ENCODE results near the gene MARCHF9. TPM values are rescaled to one million over a fixed set of nuclear protein-coding genes. Genes with fewer than 3 reads are reported as not detected.

The MARCHF9 gene
- total RNA-seq, 1 experiment from 2014 or later: 6.2 TPM

DNA sequence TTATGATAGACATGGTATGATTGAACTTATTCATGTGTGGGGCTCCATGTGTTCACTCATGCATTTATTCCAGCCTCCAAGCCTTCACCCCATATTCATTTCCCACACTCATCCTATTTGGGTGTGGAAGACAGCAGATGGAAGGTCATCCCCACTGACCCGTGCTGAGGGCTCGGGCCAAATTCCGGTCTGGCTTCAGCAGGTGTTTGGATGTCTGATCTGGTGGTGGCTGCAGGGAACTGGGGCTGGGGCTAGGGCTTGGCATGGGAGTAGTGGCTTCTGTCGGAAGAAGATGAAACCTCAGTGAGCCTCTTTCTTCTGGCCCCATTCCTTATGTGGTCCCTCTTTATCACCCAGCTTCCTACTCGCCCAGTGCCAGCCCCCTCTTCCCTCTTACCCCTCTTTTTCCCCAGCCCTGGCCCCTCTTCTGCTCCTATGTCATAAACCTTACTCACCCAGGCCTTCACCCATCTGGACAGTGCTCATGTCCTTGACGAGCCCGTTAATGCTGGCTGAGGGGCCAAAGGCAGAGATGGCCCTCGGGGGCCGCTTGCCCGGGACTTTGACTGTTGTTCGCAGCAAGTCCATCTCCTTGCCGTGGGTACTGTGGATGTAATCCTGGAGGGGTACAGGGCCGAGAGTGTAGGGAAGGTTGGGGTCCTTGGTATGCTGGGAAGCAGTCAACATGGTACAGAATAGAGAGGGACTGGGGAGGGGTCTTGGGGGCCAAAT, 24.4 kb upstream of the MARCHF9 start (continued):
- TF ChIP-seq, protein P1, sequence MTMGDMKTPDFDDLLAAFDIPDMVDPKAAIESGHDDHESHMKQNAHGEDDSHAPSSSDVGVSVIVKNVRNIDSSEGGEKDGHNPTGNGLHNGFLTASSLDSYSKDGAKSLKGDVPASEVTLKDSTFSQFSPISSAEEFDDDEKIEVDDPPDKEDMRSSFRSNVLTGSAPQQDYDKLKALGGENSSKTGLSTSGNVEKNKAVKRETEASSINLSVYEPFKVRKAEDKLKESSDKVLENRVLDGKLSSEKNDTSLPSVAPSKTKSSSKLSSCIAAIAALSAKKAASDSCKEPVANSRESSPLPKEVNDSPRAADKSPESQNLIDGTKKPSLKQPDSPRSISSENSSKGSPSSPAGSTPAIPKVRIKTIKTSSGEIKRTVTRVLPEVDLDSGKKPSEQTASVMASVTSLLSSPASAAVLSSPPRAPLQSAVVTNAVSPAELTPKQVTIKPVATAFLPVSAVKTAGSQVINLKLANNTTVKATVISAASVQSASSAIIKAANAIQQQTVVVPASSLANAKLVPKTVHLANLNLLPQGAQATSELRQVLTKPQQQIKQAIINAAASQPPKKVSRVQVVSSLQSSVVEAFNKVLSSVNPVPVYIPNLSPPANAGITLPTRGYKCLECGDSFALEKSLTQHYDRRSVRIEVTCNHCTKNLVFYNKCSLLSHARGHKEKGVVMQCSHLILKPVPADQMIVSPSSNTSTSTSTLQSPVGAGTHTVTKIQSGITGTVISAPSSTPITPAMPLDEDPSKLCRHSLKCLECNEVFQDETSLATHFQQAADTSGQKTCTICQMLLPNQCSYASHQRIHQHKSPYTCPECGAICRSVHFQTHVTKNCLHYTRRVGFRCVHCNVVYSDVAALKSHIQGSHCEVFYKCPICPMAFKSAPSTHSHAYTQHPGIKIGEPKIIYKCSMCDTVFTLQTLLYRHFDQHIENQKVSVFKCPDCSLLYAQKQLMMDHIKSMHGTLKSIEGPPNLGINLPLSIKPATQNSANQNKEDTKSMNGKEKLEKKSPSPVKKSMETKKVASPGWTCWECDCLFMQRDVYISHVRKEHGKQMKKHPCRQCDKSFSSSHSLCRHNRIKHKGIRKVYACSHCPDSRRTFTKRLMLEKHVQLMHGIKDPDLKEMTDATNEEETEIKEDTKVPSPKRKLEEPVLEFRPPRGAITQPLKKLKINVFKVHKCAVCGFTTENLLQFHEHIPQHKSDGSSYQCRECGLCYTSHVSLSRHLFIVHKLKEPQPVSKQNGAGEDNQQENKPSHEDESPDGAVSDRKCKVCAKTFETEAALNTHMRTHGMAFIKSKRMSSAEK (CRISPR knock-in tag; IDR thresholded peaks at IDR 0.05; ENCODE audit: borderline replicate concordance): no peak
- TF ChIP-seq MYBL2 (CRISPR knock-in tag; IDR thresholded peaks at IDR 0.05): no peak
- TF ChIP-seq, protein P2, sequence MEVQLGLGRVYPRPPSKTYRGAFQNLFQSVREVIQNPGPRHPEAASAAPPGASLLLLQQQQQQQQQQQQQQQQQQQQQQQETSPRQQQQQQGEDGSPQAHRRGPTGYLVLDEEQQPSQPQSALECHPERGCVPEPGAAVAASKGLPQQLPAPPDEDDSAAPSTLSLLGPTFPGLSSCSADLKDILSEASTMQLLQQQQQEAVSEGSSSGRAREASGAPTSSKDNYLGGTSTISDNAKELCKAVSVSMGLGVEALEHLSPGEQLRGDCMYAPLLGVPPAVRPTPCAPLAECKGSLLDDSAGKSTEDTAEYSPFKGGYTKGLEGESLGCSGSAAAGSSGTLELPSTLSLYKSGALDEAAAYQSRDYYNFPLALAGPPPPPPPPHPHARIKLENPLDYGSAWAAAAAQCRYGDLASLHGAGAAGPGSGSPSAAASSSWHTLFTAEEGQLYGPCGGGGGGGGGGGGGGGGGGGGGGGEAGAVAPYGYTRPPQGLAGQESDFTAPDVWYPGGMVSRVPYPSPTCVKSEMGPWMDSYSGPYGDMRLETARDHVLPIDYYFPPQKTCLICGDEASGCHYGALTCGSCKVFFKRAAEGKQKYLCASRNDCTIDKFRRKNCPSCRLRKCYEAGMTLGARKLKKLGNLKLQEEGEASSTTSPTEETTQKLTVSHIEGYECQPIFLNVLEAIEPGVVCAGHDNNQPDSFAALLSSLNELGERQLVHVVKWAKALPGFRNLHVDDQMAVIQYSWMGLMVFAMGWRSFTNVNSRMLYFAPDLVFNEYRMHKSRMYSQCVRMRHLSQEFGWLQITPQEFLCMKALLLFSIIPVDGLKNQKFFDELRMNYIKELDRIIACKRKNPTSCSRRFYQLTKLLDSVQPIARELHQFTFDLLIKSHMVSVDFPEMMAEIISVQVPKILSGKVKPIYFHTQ (CRISPR knock-in tag; IDR thresholded peaks at IDR 0.05): no peak

DNA sequence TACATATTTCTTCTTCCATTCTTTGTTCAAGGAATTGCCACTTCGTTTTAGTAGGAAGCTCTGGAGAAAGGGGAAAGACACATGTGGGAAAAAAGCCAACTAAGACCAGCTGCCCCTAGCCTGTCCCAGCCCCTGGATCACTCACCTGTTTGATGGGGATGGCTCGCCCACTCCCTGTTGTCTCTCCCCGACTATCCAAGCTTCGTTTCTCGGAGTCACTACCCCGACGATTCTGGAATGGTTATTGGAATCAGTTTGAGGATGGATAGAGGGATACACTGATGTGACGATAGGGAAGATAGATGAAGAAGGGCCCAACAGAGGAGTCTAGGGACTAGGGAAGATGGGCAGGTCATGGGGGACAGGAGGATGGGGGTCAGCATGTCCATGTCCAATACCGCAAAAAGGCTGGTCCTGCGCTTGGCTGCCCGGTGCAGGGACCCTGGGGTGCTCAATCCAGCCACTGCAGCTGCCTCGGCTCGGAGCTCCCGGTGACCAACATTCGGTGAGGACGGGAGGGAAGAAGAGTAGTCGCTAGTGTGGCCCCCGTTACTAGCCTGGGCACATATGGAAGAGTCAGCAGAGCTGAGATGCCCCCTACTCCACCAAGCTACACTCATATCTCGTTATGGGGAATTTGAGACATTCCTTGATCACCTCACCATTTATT, 23.4 kb upstream of the MARCHF9 start:
- no peaks in the 10 kb centered on the region for H3K9me3 Mint-ChIP-seq
- POLR2A ChIA-PET: interaction anchor here (0.6 kb wide), 1 partner anchor 229 kb away, joined by 17 read pairs; no protein-coding TSS in a partner anchor
- peaks cover 22% of the 10 kb centered on the region for H3K4me1 Mint-ChIP-seq
- CTCF ChIA-PET: interaction anchor here (0.7 to 1.4 kb wide), 3 partner anchors 10 to 38 kb away, joined by 3 to 7 read pairs (median 3); partner anchors contain the start of gene OS9
- peaks cover 100% of the 10 kb centered on the region for H3K27me3 Mint-ChIP-seq (ENCODE audit: low read depth)
- no peak overlapping the region for H3K27ac Mint-ChIP-seq
- H3K36me3 Mint-ChIP-seq: no peaks in the 10 kb centered on the region
- H3K4me3 Mint-ChIP-seq: no peak overlapping the region
- ATAC-seq (no peak), DNase-seq (ENCODE audit: low spot score) (no peak)
- TF ChIP-seq, protein P1 (CRISPR knock-in tag; IDR thresholded peaks at IDR 0.05; ENCODE audit: borderline replicate concordance): no peak
- TF ChIP-seq ZNF138 (CRISPR knock-in tag; conservative IDR thresholded peaks at IDR 0.05) (no peak), ZNF121 (CRISPR knock-in tag; IDR thresholded peaks at IDR 0.05) (no peak), ZNF317 (CRISPR knock-in tag; IDR thresholded peaks at IDR 0.05; ENCODE audit: borderline replicate concordance, low read depth) (no peak), ESRRA (CRISPR knock-in tag; IDR thresholded peaks at IDR 0.05; ENCODE audit: borderline replicate concordance) (no peak), SP1 (CRISPR knock-in tag; conservative IDR thresholded peaks at IDR 0.05) (no peak), E2F4 (CRISPR knock-in tag; IDR thresholded peaks at IDR 0.05; ENCODE audit: borderline replicate concordance, low read depth) (no peak), MAX (CRISPR knock-in tag; IDR thresholded peaks at IDR 0.05) (no peak), FOXK1 (CRISPR knock-in tag; IDR thresholded peaks at IDR 0.05) (no peak)
- TF ChIP-seq, protein P2 (CRISPR knock-in tag; IDR thresholded peaks at IDR 0.05): no peak
- TF ChIP-seq, protein P3, sequence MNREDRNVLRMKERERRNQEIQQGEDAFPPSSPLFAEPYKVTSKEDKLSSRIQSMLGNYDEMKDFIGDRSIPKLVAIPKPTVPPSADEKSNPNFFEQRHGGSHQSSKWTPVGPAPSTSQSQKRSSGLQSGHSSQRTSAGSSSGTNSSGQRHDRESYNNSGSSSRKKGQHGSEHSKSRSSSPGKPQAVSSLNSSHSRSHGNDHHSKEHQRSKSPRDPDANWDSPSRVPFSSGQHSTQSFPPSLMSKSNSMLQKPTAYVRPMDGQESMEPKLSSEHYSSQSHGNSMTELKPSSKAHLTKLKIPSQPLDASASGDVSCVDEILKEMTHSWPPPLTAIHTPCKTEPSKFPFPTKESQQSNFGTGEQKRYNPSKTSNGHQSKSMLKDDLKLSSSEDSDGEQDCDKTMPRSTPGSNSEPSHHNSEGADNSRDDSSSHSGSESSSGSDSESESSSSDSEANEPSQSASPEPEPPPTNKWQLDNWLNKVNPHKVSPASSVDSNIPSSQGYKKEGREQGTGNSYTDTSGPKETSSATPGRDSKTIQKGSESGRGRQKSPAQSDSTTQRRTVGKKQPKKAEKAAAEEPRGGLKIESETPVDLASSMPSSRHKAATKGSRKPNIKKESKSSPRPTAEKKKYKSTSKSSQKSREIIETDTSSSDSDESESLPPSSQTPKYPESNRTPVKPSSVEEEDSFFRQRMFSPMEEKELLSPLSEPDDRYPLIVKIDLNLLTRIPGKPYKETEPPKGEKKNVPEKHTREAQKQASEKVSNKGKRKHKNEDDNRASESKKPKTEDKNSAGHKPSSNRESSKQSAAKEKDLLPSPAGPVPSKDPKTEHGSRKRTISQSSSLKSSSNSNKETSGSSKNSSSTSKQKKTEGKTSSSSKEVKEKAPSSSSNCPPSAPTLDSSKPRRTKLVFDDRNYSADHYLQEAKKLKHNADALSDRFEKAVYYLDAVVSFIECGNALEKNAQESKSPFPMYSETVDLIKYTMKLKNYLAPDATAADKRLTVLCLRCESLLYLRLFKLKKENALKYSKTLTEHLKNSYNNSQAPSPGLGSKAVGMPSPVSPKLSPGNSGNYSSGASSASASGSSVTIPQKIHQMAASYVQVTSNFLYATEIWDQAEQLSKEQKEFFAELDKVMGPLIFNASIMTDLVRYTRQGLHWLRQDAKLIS (CRISPR knock-in tag; IDR thresholded peaks at IDR 0.05; ENCODE audit: borderline replicate concordance): no peak
